ENCODE data around the gene TNNI2.

DNA sequence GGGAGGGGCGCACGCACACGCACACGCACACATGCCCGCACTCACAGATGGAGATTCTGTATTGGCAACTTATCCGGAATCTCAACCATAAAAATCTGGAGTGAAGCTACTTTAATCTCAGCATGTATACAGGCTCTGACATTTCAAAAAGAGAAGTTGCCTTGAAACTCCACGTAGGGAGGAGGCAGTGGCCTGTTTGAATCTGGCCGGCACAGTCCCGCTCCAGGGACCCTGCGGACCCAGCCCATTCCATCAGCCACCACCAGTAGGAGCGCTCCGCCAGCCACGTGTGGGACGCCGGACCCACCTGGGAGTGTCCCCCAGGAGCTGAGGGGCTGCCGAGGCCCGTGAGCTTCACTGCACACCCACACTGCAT, 5.9 kb upstream of the TNNI2 start:
- no peak for TF ChIP-seq POLR2AphosphoS5 (IDR thresholded peaks at IDR 0.05; ENCODE audit: low read depth, low read length)
- TF ChIP-seq, protein P1, sequence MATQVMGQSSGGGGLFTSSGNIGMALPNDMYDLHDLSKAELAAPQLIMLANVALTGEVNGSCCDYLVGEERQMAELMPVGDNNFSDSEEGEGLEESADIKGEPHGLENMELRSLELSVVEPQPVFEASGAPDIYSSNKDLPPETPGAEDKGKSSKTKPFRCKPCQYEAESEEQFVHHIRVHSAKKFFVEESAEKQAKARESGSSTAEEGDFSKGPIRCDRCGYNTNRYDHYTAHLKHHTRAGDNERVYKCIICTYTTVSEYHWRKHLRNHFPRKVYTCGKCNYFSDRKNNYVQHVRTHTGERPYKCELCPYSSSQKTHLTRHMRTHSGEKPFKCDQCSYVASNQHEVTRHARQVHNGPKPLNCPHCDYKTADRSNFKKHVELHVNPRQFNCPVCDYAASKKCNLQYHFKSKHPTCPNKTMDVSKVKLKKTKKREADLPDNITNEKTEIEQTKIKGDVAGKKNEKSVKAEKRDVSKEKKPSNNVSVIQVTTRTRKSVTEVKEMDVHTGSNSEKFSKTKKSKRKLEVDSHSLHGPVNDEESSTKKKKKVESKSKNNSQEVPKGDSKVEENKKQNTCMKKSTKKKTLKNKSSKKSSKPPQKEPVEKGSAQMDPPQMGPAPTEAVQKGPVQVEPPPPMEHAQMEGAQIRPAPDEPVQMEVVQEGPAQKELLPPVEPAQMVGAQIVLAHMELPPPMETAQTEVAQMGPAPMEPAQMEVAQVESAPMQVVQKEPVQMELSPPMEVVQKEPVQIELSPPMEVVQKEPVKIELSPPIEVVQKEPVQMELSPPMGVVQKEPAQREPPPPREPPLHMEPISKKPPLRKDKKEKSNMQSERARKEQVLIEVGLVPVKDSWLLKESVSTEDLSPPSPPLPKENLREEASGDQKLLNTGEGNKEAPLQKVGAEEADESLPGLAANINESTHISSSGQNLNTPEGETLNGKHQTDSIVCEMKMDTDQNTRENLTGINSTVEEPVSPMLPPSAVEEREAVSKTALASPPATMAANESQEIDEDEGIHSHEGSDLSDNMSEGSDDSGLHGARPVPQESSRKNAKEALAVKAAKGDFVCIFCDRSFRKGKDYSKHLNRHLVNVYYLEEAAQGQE (IDR thresholded peaks at IDR 0.05; ENCODE audit: insufficient read depth in 1 of 2, low read depth in 2 of 2, low read length in 2 of 2): no peak

All from PFSK-1 (cell line).